WERI-Rb-1 (cell line): ENCODE data around the gene RNF220.

Experiments
- DNase-seq: peaks from one replicate; pipeline ENCODE4 v3.0.0-alpha.2; 2020
- H3K27ac ChIP-seq: fragments of 250-450 bp; sonication (Bioruptor Pico); 2 replicates; pipeline ENCODE4 v1.5.1; 2020; ENCODE audit warnings: mild to moderate bottlenecking, moderate library complexity
- H3K27me3 ChIP-seq: fragments of 250-450 bp; sonication (Bioruptor Pico); 2 replicates; pipeline ENCODE4 v1.5.1; 2021; ENCODE audit warnings: mild to moderate bottlenecking, low read depth, moderate library complexity; ENCODE audit not compliant: insufficient read depth, severe bottlenecking
- H3K36me3 ChIP-seq: fragments of 250-450 bp; sonication (Bioruptor Pico); 2 replicates; pipeline ENCODE4 v1.5.1; 2020; ENCODE audit warnings: mild to moderate bottlenecking, moderate library complexity
- H3K4me3 ChIP-seq: 2 replicates; pipeline ENCODE4 v1.5.1; 2011; ENCODE audit warnings: low read depth, mild to moderate bottlenecking, control low read depth, low read length
- H3K9me3 ChIP-seq: fragments of 250-450 bp; sonication (Bioruptor Pico); 2 replicates; pipeline ENCODE4 v1.5.1; 2021; ENCODE audit warnings: mild to moderate bottlenecking, moderate library complexity; ENCODE audit not compliant: severe bottlenecking
- CTCF ChIP-seq: IDR thresholded peaks from 2 replicates; pipeline ENCODE4 v1.5.1; 2011; ENCODE audit warnings: low read depth, mild to moderate bottlenecking, control low read depth, inconsistent platforms, low read length

Gene RNF220

DNA sequence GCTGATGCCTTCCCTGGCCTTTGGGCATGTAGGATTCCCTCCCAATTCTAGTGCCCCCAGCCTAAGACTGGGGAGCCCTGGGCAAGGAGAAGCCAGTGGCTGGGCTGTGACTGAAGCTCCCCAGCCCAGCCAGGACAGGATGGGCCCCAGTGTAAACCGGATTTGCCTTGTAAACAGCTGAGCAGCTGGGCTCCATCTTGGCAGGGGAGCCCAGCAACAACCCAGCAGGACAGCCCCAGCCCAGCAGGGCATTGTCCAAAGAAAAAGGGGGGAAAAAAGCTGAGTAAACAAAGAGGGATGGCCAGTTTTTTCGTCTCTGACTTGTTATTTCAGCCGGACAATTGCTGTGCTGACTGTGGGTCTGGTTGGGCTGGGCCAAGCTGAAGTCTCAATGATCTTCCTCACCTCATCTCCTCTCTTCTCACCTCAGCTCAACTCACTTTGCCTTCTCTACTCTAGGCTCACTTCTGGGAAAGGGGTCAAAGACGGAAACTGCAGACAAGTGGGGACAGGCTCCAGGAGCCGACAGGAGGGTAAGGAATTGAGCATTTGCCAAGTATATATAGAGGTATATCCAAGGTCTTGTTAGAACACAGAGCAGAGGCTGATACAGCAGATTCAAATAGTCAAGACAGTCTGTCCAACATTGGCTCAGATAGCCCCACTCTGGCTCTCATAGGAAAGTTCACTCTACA lies 171.5 kb downstream of the RNF220 start:
- H3K27ac ChIP-seq, result no peak overlapping the region
- H3K4me3 ChIP-seq, result no peak overlapping the region
- no peaks in the 10 kb centered on the region for H3K9me3 ChIP-seq
- H3K36me3 ChIP-seq, result no peaks in the 10 kb centered on the region
- H3K27me3 ChIP-seq, result no peaks in the 10 kb centered on the region
- TF ChIP-seq CTCF, result no peak
- DNase-seq, result no peak

GRCh38 chr1:44581205-44581604 lies 176.2 kb downstream of the RNF220 start:
- H3K27ac ChIP-seq, result no peak overlapping the region
- DNase-seq, result no peak
- no peak for TF ChIP-seq CTCF
- H3K36me3 ChIP-seq, result no peaks in the 10 kb centered on the region
- no peaks in the 10 kb centered on the region for H3K9me3 ChIP-seq
- no peak overlapping the region for H3K4me3 ChIP-seq
- no peaks in the 10 kb centered on the region for H3K27me3 ChIP-seq

- DNase-seq, result no peak
- no peaks in the 10 kb centered on the region for H3K36me3 ChIP-seq
- no peak for TF ChIP-seq CTCF
Observed at GRCh38 chr1:44584167-44584566, 179.1 kb downstream of the RNF220 start.

GRCh38 chr1:44585315-44585920 lies 180.4 kb downstream of the RNF220 start:
- no peak overlapping the region for H3K27ac ChIP-seq
- no peak overlapping the region for H3K4me3 ChIP-seq
- DNase-seq, result no peak
- no peaks in the 10 kb centered on the region for H3K9me3 ChIP-seq
- TF ChIP-seq CTCF, result no peak
- no peaks in the 10 kb centered on the region for H3K36me3 ChIP-seq
- no peaks in the 10 kb centered on the region for H3K27me3 ChIP-seq

More at GRCh38 chr1:44584167-44584566, 179.1 kb downstream of the RNF220 start:
- Histone ChIP-seq H3K9me3 (no peaks in the 10 kb centered on the region), H3K27ac (no peak overlapping the region), H3K27me3 (no peaks in the 10 kb centered on the region), H3K4me3 (no peak overlapping the region)

GRCh38 chr1:44587796-44588460 lies 182.9 kb downstream of the RNF220 start:
- Histone ChIP-seq H3K27me3 (no peaks in the 10 kb centered on the region), H3K4me3 (no peak overlapping the region), H3K9me3 (no peaks in the 10 kb centered on the region), H3K27ac (no peak overlapping the region), H3K36me3 (no peaks in the 10 kb centered on the region)
- no peak for DNase-seq
- TF ChIP-seq CTCF, result no peak
